GM23248 (cell line): Measurements from ENCODE around the gene SNX7. TPM values are rescaled to one million over a fixed set of nuclear protein-coding genes. Genes with fewer than 3 reads are reported as not detected.

Source experiments
- DNase-seq: peaks from one replicate; pipeline ENCODE4 v3.0.0-alpha.2; 2015
- H2AFZ ChIP-seq: fragments of 200-600 bp; sonication (generic); 2 replicates; pipeline ENCODE4 v1.6.1; 2016; ENCODE audit warnings: antibody characterized with exemption
- H3F3A ChIP-seq: fragments of 200-600 bp; sonication (generic); 2 replicates; pipeline ENCODE4 v1.6.1; 2016; ENCODE audit warnings: mild to moderate bottlenecking, antibody characterized with exemption, mixed run types; ENCODE audit not compliant: insufficient read depth
- H3K27ac ChIP-seq: fragments of 200-600 bp; sonication (generic); 2 replicates; pipeline ENCODE4 v1.5.1; 2016; ENCODE audit warnings: mild to moderate bottlenecking
- H3K27me3 ChIP-seq: fragments of 200-600 bp; sonication (generic); replicated peaks from 2 replicates; pipeline ENCODE4 v1.6.1; 2016; ENCODE audit warnings: mild to moderate bottlenecking; ENCODE audit not compliant: insufficient read depth
- H3K36me3 ChIP-seq: fragments of 200-600 bp; sonication (generic); 2 replicates; pipeline ENCODE4 v1.6.1; 2016; ENCODE audit warnings: low read depth, mild to moderate bottlenecking
- H3K4me1 ChIP-seq: fragments of 200-600 bp; sonication (generic); 2 replicates; pipeline ENCODE4 v1.6.1; 2016; ENCODE audit warnings: mild to moderate bottlenecking; ENCODE audit not compliant: insufficient read depth
- H3K4me2 ChIP-seq: fragments of 200-600 bp; sonication (generic); one replicate; pipeline ENCODE4 v1.6.1; 2016; ENCODE audit warnings: mild to moderate bottlenecking; ENCODE audit not compliant: unreplicated experiment
- H3K4me3 ChIP-seq: fragments of 200-600 bp; sonication (generic); 2 replicates; pipeline ENCODE4 v1.5.1; 2016; ENCODE audit warnings: mild to moderate bottlenecking
- H3K79me2 ChIP-seq: fragments of 200-600 bp; sonication (generic); 2 replicates; pipeline ENCODE4 v1.6.1; 2016; ENCODE audit warnings: mild to moderate bottlenecking; ENCODE audit not compliant: insufficient read depth
- H3K9ac ChIP-seq: fragments of 200-600 bp; sonication (generic); 2 replicates; pipeline ENCODE4 v1.6.1; 2016; ENCODE audit warnings: mild to moderate bottlenecking
- H3K9me2 ChIP-seq: fragments of 200-600 bp; sonication (generic); 2 replicates; pipeline ENCODE4 v1.6.1; 2016; ENCODE audit warnings: mixed run types, mild to moderate bottlenecking, moderate library complexity; ENCODE audit not compliant: insufficient read depth
- H3K9me3 ChIP-seq: fragments of 200-600 bp; sonication (generic); one replicate; pipeline ENCODE4 v1.6.1; 2017; ENCODE audit warnings: low read depth
- H4K20me1 ChIP-seq: fragments of 200-600 bp; sonication (generic); 2 replicates; pipeline ENCODE4 v1.6.0; 2016; ENCODE audit not compliant: insufficient read depth
- EZH2 ChIP-seq: fragments of 200-600 bp; sonication (generic); IDR thresholded peaks from 2 replicates; pipeline ENCODE4 v1.6.1; 2018; ENCODE audit warnings: antibody characterized with exemption, mild to moderate bottlenecking; ENCODE audit not compliant: insufficient read depth, poor library complexity, severe bottlenecking
- EZH2phosphoT487 ChIP-seq: fragments of 200-600 bp; sonication (generic); IDR thresholded peaks from 2 replicates; pipeline ENCODE4 v1.6.1; 2018; ENCODE audit warnings: antibody characterized with exemption, moderate library complexity, mild to moderate bottlenecking, low read depth; ENCODE audit not compliant: insufficient read depth
- WGBS, 2 experiments: methylation state at CpG; one replicate each; pipeline ENCODE4 v1.1.6; 2015 to 2017; ENCODE audit warnings: low lambda C conversion rate in 2 of 2, low coverage in 1 of 2; ENCODE audit errors: missing lambda C conversion rate in 2 of 2; 5-methylcytosine and 5-hydroxymethylcytosine counted together
- in situ Hi-C: fragments of 300-500 bp; cut with MboI; formaldehyde crosslinking; loops from 2 replicates; pipeline ENCODE4 v1.15.0; 2020
- polyA plus RNA-seq: library from polyadenylated mRNA; unstranded; fragments of >200 nt; fragmentation: Nextera tagmentation; extraction: Ambion mirVana; gene quantifications from 2 replicates; pipeline ENCODE4 v1.2.1, GENCODE V29; 2016
- total RNA-seq: library from RNA; depleted of rRNA; stranded (reverse); fragments of >200 nt; shearing (Covaris generic); gene quantifications from 2 replicates; pipeline ENCODE4 v1.2.3, GENCODE V29; 2014

The SNX7 gene
- total and polyA plus RNA-seq, 2 experiments from 2014 or later: 59.7 to 84.3 TPM

DNA sequence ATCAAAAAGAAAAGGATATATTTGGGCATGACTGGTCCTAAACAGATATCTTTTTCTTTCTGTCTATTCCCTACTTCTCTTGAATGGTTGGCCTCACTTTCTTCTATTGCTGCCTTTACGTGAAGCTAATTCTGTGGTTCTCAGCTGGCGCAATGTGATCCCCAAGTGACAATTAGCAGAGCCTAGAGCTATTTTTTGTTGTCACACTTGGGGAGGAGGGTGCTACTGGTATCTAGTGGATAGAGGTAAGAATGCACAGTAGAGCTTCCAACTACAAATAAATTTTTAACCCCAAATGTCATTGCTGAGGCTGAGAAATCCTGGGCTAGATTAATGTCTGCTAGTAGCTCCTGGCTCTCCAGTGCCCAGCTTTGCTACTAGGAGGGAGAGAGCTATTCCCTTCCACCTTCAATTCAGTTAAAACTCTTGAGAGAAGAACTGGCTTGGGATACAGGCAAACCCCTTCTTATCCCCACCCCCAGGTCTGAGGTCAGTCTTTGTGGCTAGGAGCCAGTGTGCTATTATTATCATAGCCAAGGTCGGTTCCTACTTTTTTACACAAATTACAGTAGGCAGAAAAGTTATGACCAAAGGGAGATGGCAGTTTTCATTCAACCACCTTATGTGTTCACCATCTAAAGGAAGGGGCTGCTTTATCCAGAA lies 102.1 kb downstream of the SNX7 start:
- no peak overlapping the region for H2AFZ ChIP-seq
- no peaks in the 10 kb centered on the region for H3K27me3 ChIP-seq
- in situ Hi-C loops: no loop called here

DNA sequence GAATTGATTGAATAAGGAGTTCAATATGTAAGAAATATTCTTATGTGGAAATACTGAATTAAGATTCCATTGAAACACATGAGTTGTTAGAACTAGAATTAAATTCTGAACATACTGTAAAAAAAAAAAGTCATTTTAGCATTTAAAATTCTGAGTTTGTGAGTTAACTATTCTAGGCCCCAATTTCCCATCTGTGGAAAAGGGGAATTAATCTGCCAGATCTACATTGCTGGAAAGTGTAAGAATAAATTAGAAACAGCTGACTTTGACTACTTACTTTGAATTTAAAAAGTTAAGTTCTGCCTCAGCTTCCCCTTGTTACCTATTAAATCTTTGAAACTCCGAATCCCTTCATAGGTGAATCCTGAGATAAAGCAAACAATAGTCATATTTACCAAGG lies 103.0 kb downstream of the SNX7 start:
- no peaks in the 10 kb centered on the region for H3F3A ChIP-seq
- H3K9me2 ChIP-seq: no peaks in the 10 kb centered on the region
- no peaks in the 10 kb centered on the region for H3K27me3 ChIP-seq
- TF ChIP-seq EZH2phosphoT487 (no peak), EZH2 (no peak)
- H3K36me3 ChIP-seq: peaks cover 9% of the 10 kb centered on the region; the same call in 1 of the 2 replicates
- DNase-seq: no peak
- no peaks in the 10 kb centered on the region for H4K20me1 ChIP-seq
- H3K9me3 ChIP-seq: no peaks in the 10 kb centered on the region
- in situ Hi-C loops: no loop called here
- H3K4me1 ChIP-seq: no peaks in the 10 kb centered on the region
- H3K9ac ChIP-seq: no peak overlapping the region
- H3K4me2 ChIP-seq: no peak overlapping the region
- WGBS, 2 experiments: 0% methylated on average over 1 of the region's 1 CpG
- no peak overlapping the region for H2AFZ ChIP-seq
- H3K79me2 ChIP-seq: no peaks in the 10 kb centered on the region
- no peak overlapping the region for H3K4me3 ChIP-seq
- H3K27ac ChIP-seq: no peak overlapping the region

More for the DNA sequence above, 102.1 kb downstream of the SNX7 start:
- Histone ChIP-seq H3K36me3 (peaks cover 9% of the 10 kb centered on the region; the same call in 1 of the 2 replicates), H3K79me2 (no peaks in the 10 kb centered on the region), H3K9ac (no peak overlapping the region), H3K9me2 (no peaks in the 10 kb centered on the region), H3K4me3 (no peak overlapping the region), H3F3A (no peaks in the 10 kb centered on the region), H4K20me1 (no peaks in the 10 kb centered on the region), H3K4me2 (no peak overlapping the region), H3K27ac (no peak overlapping the region), H3K4me1 (no peaks in the 10 kb centered on the region), H3K9me3 (no peaks in the 10 kb centered on the region)
- 45 to 55% methylated on average over 3 of the region's 3 CpGs for WGBS, 2 experiments
- no peak for DNase-seq
- TF ChIP-seq EZH2phosphoT487 (no peak), EZH2 (no peak)

DNA sequence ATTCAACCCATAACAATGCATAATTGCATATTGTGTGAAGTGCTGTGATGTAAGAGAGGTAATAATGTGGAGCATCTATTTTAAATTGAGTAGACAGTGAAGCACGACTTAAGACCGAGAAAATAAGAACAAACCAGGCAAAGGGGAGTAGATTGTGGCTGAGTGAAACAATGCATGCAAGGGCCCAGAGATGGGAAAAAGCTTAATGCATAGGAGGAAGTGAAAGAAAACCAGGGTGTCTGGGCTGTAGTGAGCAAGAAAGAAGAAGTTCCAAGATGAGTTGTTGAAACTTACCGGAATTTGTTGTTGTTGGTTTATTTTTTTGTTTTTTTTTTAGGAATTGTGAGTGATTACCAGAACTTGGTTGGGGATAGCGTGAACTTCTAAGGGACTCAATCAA lies 104.7 kb downstream of the SNX7 start:
- no peak overlapping the region for H3K4me2 ChIP-seq
- H3K9me2 ChIP-seq: no peaks in the 10 kb centered on the region
- in situ Hi-C loops: no loop called here
- H3F3A ChIP-seq: no peaks in the 10 kb centered on the region
- H3K4me3 ChIP-seq: no peak overlapping the region
- H3K27ac ChIP-seq: no peak overlapping the region
- no peak for DNase-seq
- no peaks in the 10 kb centered on the region for H3K27me3 ChIP-seq
- H3K36me3 ChIP-seq: no peaks in the 10 kb centered on the region
- H2AFZ ChIP-seq: no peak overlapping the region
- no peaks in the 10 kb centered on the region for H3K4me1 ChIP-seq
- H4K20me1 ChIP-seq: no peaks in the 10 kb centered on the region
- H3K9me3 ChIP-seq: no peaks in the 10 kb centered on the region
- 97 to 99% methylated on average over 4 of the region's 4 CpGs for WGBS, 2 experiments
- no peaks in the 10 kb centered on the region for H3K79me2 ChIP-seq
- H3K9ac ChIP-seq: no peak overlapping the region
- no peak for TF ChIP-seq EZH2
- TF ChIP-seq EZH2phosphoT487: no peak

DNA sequence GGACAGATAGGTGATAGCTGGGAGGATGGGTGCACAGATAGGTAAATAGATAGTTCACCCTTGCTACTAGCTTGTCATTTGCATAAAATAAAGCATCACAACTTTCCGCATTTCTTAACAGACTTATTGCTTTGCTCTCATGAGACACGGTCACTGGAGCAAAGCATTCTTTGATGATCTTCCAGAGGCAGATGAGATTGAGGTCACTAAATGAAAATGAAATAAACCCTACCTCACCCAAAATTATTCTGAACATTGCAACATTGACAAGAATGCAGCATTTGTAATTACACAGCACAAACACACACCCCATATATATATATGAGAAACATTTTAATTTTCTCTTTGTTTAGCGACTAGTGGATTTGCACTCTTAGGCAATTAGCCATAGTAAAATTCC lies 107.6 kb downstream of the SNX7 start:
- no peaks in the 10 kb centered on the region for H4K20me1 ChIP-seq
- WGBS, 2 experiments: 6 to 12% methylated on average over 3 of the region's 3 CpGs
- no peak overlapping the region for H3K9ac ChIP-seq
- H3K79me2 ChIP-seq: no peaks in the 10 kb centered on the region
- no peaks in the 10 kb centered on the region for H3F3A ChIP-seq
- no peaks in the 10 kb centered on the region for H3K27me3 ChIP-seq
- no peaks in the 10 kb centered on the region for H3K9me3 ChIP-seq
- H3K4me2 ChIP-seq: no peak overlapping the region
- no peak for DNase-seq
- no peak overlapping the region for H2AFZ ChIP-seq
- no peak overlapping the region for H3K4me3 ChIP-seq
- TF ChIP-seq EZH2: no peak
- TF ChIP-seq EZH2phosphoT487: no peak
- no peak overlapping the region for H3K27ac ChIP-seq
- no peaks in the 10 kb centered on the region for H3K36me3 ChIP-seq
- in situ Hi-C loops: no loop called here
- no peaks in the 10 kb centered on the region for H3K4me1 ChIP-seq
- H3K9me2 ChIP-seq: no peaks in the 10 kb centered on the region

DNA sequence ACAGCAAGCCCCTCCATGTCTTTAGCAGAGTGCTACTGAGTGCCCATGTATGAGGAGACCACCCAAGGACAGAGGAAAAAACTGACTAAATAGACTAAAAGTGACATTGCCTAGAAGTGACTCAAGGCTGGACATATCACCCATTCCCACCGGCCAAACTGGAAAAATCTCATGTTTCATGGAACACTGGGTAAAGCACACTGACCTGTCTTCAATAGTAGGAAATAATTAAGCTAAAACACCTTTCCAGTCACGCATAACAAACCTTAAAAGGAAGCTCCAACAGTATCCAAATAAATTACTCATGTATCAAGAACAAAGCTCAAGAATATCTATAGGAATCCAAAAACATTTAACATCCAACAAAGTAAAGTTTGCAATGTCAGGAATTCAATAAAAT lies 120.4 kb downstream of the SNX7 start:
- H3K27ac ChIP-seq: no peak overlapping the region
- H3K36me3 ChIP-seq: no peaks in the 10 kb centered on the region
- no peaks in the 10 kb centered on the region for H3K9me3 ChIP-seq
- no peak overlapping the region for H3K4me2 ChIP-seq
- no peaks in the 10 kb centered on the region for H3K9me2 ChIP-seq
- H2AFZ ChIP-seq: no peak overlapping the region
- H3F3A ChIP-seq: no peaks in the 10 kb centered on the region
- H4K20me1 ChIP-seq: no peaks in the 10 kb centered on the region
- DNase-seq: no peak
- no peak overlapping the region for H3K4me3 ChIP-seq
- WGBS, 2 experiments: 83 to 86% methylated on average over 2 of the region's 2 CpGs
- H3K27me3 ChIP-seq: no peaks in the 10 kb centered on the region
- TF ChIP-seq EZH2phosphoT487: no peak
- TF ChIP-seq EZH2: no peak
- H3K4me1 ChIP-seq: no peaks in the 10 kb centered on the region
- no peaks in the 10 kb centered on the region for H3K79me2 ChIP-seq
- H3K9ac ChIP-seq: no peak overlapping the region
- in situ Hi-C loops: loop anchor here (25.0 kb wide), 1 partner anchor 930 kb away; no protein-coding TSS in a partner anchor
